KOPT-K1 (cell line): ENCODE measurements around the gene MSTO1.
"Not testable (repeated sequence)": the region's sequence is repeated elsewhere in the genome, so short reads cannot be mapped to it uniquely, and the experiment has no call there.

Source experiments
- H3K27ac ChIP-seq: fragments of 200-600 bp; sonication (generic); 2 replicates; pipeline ENCODE4 v1.5.1; 2016; ENCODE audit warnings: antibody characterized with exemption, mild to moderate bottlenecking, low read depth, low read length; ENCODE audit not compliant: poor library complexity, severe bottlenecking
- H3K36me3 ChIP-seq: fragments of 200-600 bp; sonication (generic); 2 replicates; pipeline ENCODE4 v1.5.1; 2017; ENCODE audit warnings: antibody characterized with exemption, mild to moderate bottlenecking, low read length, moderate library complexity; ENCODE audit not compliant: insufficient read depth
- H3K9me3 ChIP-seq: fragments of 200-600 bp; sonication (generic); 2 replicates; pipeline ENCODE4 v1.5.1; 2017; ENCODE audit warnings: antibody characterized with exemption, low read length, mild to moderate bottlenecking; ENCODE audit not compliant: insufficient read depth, poor library complexity, severe bottlenecking

The MSTO1 gene

GRCh38 chr1:155645648-155646047 lies 35.6 kb downstream of the MSTO1 start:
- Histone ChIP-seq H3K9me3 (peaks cover 34% of the 10 kb centered on the region), H3K36me3 (no peaks in the 10 kb centered on the region), H3K27ac (no peak overlapping the region)

GRCh38 chr1:155646307-155646706 lies 36.3 kb downstream of the MSTO1 start:
- peaks cover 29% of the 10 kb centered on the region for H3K9me3 ChIP-seq
- no peak overlapping the region for H3K27ac ChIP-seq
- H3K36me3 ChIP-seq = no peaks in the 10 kb centered on the region

DNA sequence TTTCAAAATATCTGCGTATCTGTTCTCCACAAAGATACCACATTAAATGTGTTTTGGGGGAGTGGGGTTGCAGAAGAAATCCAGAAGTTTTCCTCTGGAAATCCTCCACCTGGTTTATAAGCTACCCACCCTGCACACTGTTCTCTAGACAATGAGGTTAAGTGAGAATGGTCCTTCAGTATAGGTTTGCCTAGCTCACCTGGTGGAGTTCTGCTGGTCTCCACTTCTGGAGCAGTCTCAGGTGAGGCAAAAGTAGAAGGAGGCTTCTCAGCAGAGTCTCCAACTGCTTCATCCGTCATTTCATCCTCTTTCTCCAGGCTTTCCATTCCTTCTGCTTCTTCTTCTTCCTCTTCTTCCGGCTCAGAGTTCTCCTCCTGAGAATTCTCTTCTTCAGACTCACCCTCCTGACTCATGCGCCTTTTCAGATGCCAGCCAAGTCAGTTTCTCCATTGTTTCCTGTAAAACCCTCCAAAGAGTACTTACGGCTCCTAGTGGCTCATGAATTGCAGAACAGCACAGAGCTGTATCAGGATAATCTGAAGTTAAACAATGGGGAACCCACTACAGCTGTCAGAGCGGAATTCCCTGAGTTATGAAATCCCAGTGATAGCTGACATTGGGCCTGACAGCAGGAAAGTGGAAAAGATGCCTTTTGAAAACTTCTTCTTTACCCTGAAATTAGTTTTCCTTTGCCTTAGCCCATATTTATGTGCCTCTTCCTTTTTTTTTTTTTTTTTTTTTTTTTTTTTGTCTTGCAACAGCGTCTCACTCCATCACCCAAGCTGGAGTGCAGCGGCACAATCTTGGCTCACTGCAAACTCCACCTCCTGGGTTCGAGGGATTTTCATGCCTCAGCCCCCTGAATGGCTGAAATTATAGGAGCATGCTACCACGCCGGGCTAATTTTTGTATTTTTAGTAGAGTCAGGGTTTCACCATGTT lies 38.5 kb downstream of the MSTO1 start:
- Histone ChIP-seq H3K36me3 (no peaks in the 10 kb centered on the region), H3K27ac (no peak overlapping the region), H3K9me3 (peaks cover 7% of the 10 kb centered on the region)

GRCh38 chr1:155649676-155650075 lies 39.7 kb downstream of the MSTO1 start:
- H3K27ac ChIP-seq = no peak overlapping the region
- H3K9me3 ChIP-seq = no peaks in the 10 kb centered on the region

GRCh38 chr1:155650231-155650757 lies 40.3 kb downstream of the MSTO1 start:
- no peak overlapping the region for H3K27ac ChIP-seq
- no peaks in the 10 kb centered on the region for H3K9me3 ChIP-seq
- no peaks in the 10 kb centered on the region for H3K36me3 ChIP-seq

More at GRCh38 chr1:155649676-155650075, 39.7 kb downstream of the MSTO1 start:
- no peaks in the 10 kb centered on the region for H3K36me3 ChIP-seq

- Histone ChIP-seq H3K9me3 (no peaks in the 10 kb centered on the region), H3K36me3 (no peaks in the 10 kb centered on the region), H3K27ac (no peak overlapping the region)
Observed at GRCh38 chr1:155651861-155652661, 42.0 kb downstream of the MSTO1 start.

- Histone ChIP-seq H3K36me3 (peaks cover 2% of the 10 kb centered on the region; the same call in 1 of the 2 replicates), H3K9me3 (no peaks in the 10 kb centered on the region), H3K27ac (no peak overlapping the region)
Observed at GRCh38 chr1:155652951-155653350, 42.9 kb downstream of the MSTO1 start.

DNA sequence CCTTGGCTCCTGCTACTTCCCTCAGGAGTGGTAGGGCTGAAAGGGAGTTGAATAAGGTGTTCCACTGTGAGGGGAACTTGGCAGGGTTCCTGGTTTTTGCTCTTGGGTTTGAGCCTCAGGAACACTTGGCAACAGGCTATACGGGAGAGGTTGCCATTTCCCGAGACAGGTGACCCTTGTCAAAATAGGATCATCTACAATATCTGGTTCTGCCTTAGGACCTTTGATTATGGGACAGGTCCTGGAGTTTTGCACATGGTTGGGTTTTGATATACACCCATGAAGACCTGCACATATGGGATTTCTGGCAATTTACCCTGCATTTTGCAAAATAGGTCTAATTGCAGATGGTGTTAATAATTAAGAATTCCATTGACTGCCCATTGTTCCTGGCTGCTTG lies 47.4 kb downstream of the MSTO1 start:
- peaks cover 47% of the 10 kb centered on the region for H3K36me3 ChIP-seq
- no peak overlapping the region for H3K27ac ChIP-seq
- H3K9me3 ChIP-seq = no peaks in the 10 kb centered on the region

DNA sequence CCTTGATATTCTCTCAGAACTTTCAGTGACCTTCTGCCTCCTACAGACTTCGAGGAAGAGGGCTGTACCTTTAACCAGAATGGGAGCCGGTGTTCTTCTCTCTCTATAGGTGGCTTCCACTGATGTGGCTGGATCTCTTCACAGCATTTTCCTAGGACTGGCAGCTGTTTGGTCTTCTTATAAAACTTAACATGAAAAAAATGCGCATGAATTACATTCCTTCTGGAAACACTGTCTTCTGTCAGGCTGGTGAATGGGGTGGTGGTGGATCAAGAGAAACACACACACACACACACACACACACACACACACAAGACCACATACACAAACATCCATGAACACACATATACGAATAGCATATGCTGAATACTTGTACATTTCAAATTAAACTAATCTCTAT lies 51.2 kb downstream of the MSTO1 start:
- not testable (repeated sequence) for H3K27ac ChIP-seq, H3K9me3 ChIP-seq
- H3K36me3 ChIP-seq = peaks cover 85% of the 10 kb centered on the region
